ENCODE data around the gene CTIF.

GRCh38 chr18:48861181-48861708 lies 322.4 kb downstream of the CTIF start:
- TF ChIP-seq CTCF (IDR thresholded peaks at IDR 0.05; ENCODE audit: low read length): no peak
- TF ChIP-seq EZH2 (optimal IDR thresholded peaks at IDR 0.05; ENCODE audit: low read depth, low read length): no peak
- no peak for TF ChIP-seq EZH2phosphoT487 (IDR thresholded peaks at IDR 0.05; ENCODE audit: low read length)

Data from MM.1S (cell line).